Vagina (tissue), 2 donors: Measurements from ENCODE around the gene P3H2.

Experiments used
- CTCF ChIP-seq, 3 experiments: fragments of 450-650 bp in 2 of 3; fragments of 200-600 bp in 1 of 3; sonication (generic) in 1 of 3; IDR thresholded peaks; one replicate each; pipeline ENCODE4 v1.5.1; 2017 to 2019; ENCODE audit warnings: antibody characterized with exemption in 3 of 3, mild to moderate bottlenecking in 2 of 3, moderate library complexity in 2 of 3
- POLR2A ChIP-seq, 2 donors: fragments of 450-650 bp; IDR thresholded peaks; one replicate each; pipeline ENCODE4 v1.6.1; 2017; ENCODE audit warnings: antibody characterized with exemption in 2 of 2, mild to moderate bottlenecking in 2 of 2, moderate library complexity in 2 of 2
- POLR2AphosphoS5 ChIP-seq, 2 donors: sonication (generic); formaldehyde crosslinking; IDR thresholded peaks; one replicate each; pipeline ENCODE4 v1.9.0; 2017; ENCODE audit warnings: antibody characterized with exemption in 2 of 2, mild to moderate bottlenecking in 2 of 2, low read depth in 1 of 2; ENCODE audit not compliant: insufficient read depth in 1 of 2

GRCh38 chr3:189950258-189950657 is 170.4 kb downstream of the P3H2 start:
- no peak for TF ChIP-seq CTCF (IDR thresholded peaks at IDR 0.05)
- TF ChIP-seq POLR2AphosphoS5 (IDR thresholded peaks at IDR 0.05; ENCODE audit: insufficient read depth in 1 of 2, low read depth in 1 of 2): peak in 1 of 2 donors; percentile 62
- TF ChIP-seq POLR2A (IDR thresholded peaks at IDR 0.05): no peak
